WI38 (cell line): ENCODE results near the gene DNM3.

Experiments
- H3K4me3 ChIP-seq: 2 replicates; pipeline ENCODE4 v1.5.1; 2011; ENCODE audit warnings: low read depth, mild to moderate bottlenecking, control low read depth, low read length
- TF ChIP-seq, protein P1 (sequence below): IDR thresholded peaks from 2 replicates; pipeline ENCODE4 v1.5.1; 2012; ENCODE audit warnings: low read depth, mild to moderate bottlenecking, control low read depth, low read length

DNM3 gene

GRCh38 chr1:172112576-172112975, 271.3 kb downstream of the DNM3 start:
- TF ChIP-seq, protein P1, sequence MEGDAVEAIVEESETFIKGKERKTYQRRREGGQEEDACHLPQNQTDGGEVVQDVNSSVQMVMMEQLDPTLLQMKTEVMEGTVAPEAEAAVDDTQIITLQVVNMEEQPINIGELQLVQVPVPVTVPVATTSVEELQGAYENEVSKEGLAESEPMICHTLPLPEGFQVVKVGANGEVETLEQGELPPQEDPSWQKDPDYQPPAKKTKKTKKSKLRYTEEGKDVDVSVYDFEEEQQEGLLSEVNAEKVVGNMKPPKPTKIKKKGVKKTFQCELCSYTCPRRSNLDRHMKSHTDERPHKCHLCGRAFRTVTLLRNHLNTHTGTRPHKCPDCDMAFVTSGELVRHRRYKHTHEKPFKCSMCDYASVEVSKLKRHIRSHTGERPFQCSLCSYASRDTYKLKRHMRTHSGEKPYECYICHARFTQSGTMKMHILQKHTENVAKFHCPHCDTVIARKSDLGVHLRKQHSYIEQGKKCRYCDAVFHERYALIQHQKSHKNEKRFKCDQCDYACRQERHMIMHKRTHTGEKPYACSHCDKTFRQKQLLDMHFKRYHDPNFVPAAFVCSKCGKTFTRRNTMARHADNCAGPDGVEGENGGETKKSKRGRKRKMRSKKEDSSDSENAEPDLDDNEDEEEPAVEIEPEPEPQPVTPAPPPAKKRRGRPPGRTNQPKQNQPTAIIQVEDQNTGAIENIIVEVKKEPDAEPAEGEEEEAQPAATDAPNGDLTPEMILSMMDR, result no peak
- no peak overlapping the region for H3K4me3 ChIP-seq

DNA sequence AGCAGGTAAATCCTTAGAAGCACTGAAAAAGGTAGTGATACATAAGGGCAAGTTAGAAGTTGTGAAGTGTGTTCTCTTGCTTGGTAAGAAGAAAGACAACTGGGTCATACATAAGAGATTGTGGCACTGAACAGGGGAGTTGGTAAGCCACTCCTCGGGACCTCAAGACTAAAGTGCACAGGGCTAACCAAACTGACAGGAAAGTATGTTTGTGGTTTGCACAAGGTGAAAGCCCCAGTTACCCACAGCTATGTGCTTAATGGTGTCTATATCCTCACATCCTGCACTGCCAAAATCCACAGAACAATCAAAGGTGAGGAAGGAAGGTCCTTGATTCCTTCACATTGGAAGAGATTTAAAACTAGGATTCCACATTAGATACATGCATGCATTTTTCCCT, 276.5 kb downstream of the DNM3 start:
- no peak overlapping the region for H3K4me3 ChIP-seq
- TF ChIP-seq, protein P1, result no peak

DNA sequence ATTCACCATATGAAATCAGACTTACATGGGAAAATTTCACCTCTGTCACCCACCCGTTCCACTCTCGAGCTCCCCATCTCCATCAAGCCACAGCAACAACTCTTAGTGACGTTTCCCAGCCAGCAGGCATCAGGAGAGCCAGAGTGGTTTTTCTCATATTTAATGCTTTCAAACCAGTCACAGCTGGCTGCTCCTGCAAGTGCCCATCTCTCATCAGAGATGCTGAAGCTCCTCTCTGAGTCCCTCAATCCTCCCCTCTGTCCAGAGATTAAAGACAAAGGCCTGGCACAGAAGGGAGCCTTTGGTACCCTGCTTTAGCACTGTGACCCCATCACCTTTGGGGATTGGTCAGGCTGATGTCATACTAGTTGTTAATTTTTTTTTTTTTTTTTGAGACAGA, 277.3 kb downstream of the DNM3 start:
- H3K4me3 ChIP-seq, result no peak overlapping the region

GRCh38 chr1:172119184-172119583, 277.9 kb downstream of the DNM3 start:
- TF ChIP-seq, protein P1, result no peak
- H3K4me3 ChIP-seq, result no peak overlapping the region

More for the DNA sequence above, 277.3 kb downstream of the DNM3 start:
- TF ChIP-seq, protein P1, result no peak

DNA sequence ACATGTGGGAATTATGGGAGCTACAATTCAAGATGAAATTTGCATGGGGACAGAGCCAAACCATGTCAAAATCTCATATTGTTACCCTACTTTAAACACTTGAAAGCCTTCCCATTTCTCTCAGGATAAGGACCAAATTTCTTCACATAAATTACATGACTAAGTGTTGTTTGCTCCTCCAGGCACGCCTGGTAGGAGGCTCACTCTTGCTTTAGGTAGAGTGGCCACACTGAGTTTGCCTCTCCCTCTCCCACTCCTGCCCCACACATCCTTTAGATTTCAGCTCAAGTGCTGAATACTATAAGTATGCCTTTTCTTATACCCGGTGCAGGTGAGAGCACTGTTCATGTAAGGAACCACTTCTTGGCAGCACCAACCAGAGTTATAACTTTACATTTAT, 279.1 kb downstream of the DNM3 start:
- H3K4me3 ChIP-seq, result no peak overlapping the region
- TF ChIP-seq, protein P1, result no peak

DNA sequence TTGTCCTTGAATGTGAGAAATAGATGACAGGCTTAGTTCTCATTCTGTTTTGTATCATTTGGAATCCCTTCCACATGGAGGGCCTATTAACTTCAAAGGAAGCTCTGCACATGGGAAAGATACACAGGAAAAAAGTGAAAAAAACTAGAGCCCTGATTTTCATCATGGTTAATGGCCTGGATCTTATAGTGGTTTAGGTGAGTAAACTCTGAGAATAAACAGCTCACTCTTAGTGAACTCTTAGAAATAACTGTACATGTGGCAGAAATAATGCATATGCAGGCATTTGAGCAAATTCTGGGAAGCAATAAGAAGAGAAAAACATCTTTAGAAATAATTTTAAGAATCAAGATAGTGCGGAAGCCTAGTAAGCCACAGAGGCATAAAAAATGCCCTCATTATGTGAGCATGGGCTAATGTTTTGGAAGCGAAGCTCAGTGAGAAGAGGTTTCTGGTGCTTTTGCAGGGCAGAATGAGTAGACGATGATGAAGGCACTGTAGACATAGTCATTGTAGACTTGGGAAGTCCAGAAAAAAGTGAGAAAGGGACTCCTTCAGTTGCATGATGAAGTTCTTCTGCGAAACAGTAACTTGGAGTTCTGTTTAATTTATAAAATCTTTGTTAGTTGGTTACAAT, 279.9 kb downstream of the DNM3 start:
- TF ChIP-seq, protein P1, result no peak
- no peak overlapping the region for H3K4me3 ChIP-seq

DNA sequence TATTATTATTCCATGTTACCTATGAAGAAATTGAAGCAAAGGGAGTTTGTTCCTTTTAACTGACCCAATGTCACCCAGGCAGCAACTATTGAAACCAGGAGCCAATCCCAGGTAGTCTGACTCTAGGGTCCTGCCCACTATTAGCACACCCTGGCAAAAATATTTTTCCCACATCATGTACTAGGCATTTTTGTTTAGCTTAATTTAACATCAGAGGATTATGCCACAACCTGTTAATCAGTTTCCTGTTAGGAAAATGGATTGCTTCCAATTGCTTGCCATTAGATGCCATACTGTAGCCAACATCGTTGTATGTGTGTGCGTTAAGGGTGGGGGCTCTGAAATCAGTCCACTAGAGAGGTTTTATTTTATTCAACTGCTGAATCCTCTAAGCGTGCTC, 281.1 kb downstream of the DNM3 start:
- TF ChIP-seq, protein P1, result no peak
- H3K4me3 ChIP-seq, result no peak overlapping the region
